Muscle layer of colon (tissue), 2 donors: Measurements from ENCODE around the gene TPPP3.

Source experiments
- H3K27ac ChIP-seq: one replicate; pipeline ENCODE4 v1.7.0; 2013; ENCODE audit warnings: low read depth, mild to moderate bottlenecking, low read length, moderate library complexity
- H3K27me3 ChIP-seq, 2 donors: one replicate each; pipeline ENCODE4 v1.7.0; 2013; ENCODE audit warnings: low read length in 2 of 2, mild to moderate bottlenecking in 2 of 2; ENCODE audit not compliant: insufficient read depth in 2 of 2, control insufficient read depth in 1 of 2
- H3K36me3 ChIP-seq: one replicate; pipeline ENCODE4 v1.7.0; 2013; ENCODE audit warnings: mild to moderate bottlenecking, low read length; ENCODE audit not compliant: insufficient read depth
- H3K4me1 ChIP-seq: one replicate; pipeline ENCODE4 v1.7.0; 2013; ENCODE audit warnings: mild to moderate bottlenecking, low read length; ENCODE audit not compliant: insufficient read depth
- H3K4me3 ChIP-seq, 2 donors: one replicate each; pipeline ENCODE4 v1.7.0; 2013; ENCODE audit warnings: low read length in 2 of 2, low read depth in 1 of 2, mild to moderate bottlenecking in 1 of 2, moderate library complexity in 1 of 2
- H3K9ac ChIP-seq: one replicate; pipeline ENCODE4 v1.7.0; 2013; ENCODE audit warnings: low read length
- H3K9me3 ChIP-seq: one replicate; pipeline ENCODE4 v1.7.0; 2013; ENCODE audit warnings: mild to moderate bottlenecking, low read length
- donor health status: abdominal sarcoma.
- donor health status: Adenocarcinoma of cecum.

Gene TPPP3

GRCh38 chr16:67399749-67400704, 6.7 kb upstream of the TPPP3 start:
- Histone ChIP-seq H3K9ac (no peak overlapping the region), H3K4me1 (peaks cover 31% of the 10 kb centered on the region), H3K9me3 (no peaks in the 10 kb centered on the region), H3K27me3 (no peaks in the 10 kb centered on the region), H3K27ac (no peak overlapping the region), H3K36me3 (peaks cover 7% of the 10 kb centered on the region), H3K4me3 (no peak overlapping the region)

GRCh38 chr16:67399218-67399733, 6.0 kb upstream of the TPPP3 start:
- no peak overlapping the region for H3K27ac ChIP-seq
- H3K36me3 ChIP-seq, result no peaks in the 10 kb centered on the region
- H3K27me3 ChIP-seq, result no peaks in the 10 kb centered on the region
- no peak overlapping the region for H3K9ac ChIP-seq
- H3K4me1 ChIP-seq, result peaks cover 31% of the 10 kb centered on the region
- no peaks in the 10 kb centered on the region for H3K9me3 ChIP-seq
- H3K4me3 ChIP-seq, result peak overlapping the region in 1 of 2 donors; percentile 14

- Histone ChIP-seq H3K4me3 (no peak overlapping the region), H3K4me1 (peaks cover 33% of the 10 kb centered on the region), H3K9ac (no peak overlapping the region), H3K27me3 (peaks cover 0 to 2% of the 10 kb centered on the region in 2 donors), H3K9me3 (no peaks in the 10 kb centered on the region), H3K36me3 (no peaks in the 10 kb centered on the region), H3K27ac (no peak overlapping the region)
These were observed 5.4 kb upstream of the TPPP3 start for GRCh38 chr16:67398546-67399217.

GRCh38 chr16:67397812-67398545, 4.7 kb upstream of the TPPP3 start:
- Histone ChIP-seq H3K27ac (no peak overlapping the region), H3K4me1 (peaks cover 40% of the 10 kb centered on the region), H3K9ac (no peak overlapping the region)

GRCh38 chr16:67397036-67397801, 3.9 kb upstream of the TPPP3 start:
- Histone ChIP-seq H3K27ac (peak overlapping the region; percentile 27), H3K4me3 (peak overlapping the region in 1 of 2 donors; percentile 23), H3K36me3 (no peaks in the 10 kb centered on the region), H3K27me3 (peaks cover 0 to 11% of the 10 kb centered on the region in 2 donors), H3K4me1 (peaks cover 47% of the 10 kb centered on the region), H3K9me3 (no peaks in the 10 kb centered on the region), H3K9ac (no peak overlapping the region)

More at GRCh38 chr16:67397812-67398545, 4.7 kb upstream of the TPPP3 start:
- no peaks in the 10 kb centered on the region for H3K9me3 ChIP-seq
- peaks cover 0 to 7% of the 10 kb centered on the region in 2 donors for H3K27me3 ChIP-seq
- H3K4me3 ChIP-seq, result no peak overlapping the region
- no peaks in the 10 kb centered on the region for H3K36me3 ChIP-seq

GRCh38 chr16:67396159-67397035, 3.1 kb upstream of the TPPP3 start:
- Histone ChIP-seq H3K27ac (peak overlapping the region; percentile 27), H3K9me3 (no peaks in the 10 kb centered on the region), H3K27me3 (peaks cover 0 to 11% of the 10 kb centered on the region in 2 donors), H3K4me3 (peak overlapping the region in 1 of 2 donors; percentile 23), H3K9ac (no peak overlapping the region), H3K4me1 (peaks cover 56% of the 10 kb centered on the region), H3K36me3 (no peaks in the 10 kb centered on the region)

- Histone ChIP-seq H3K9ac (no peak overlapping the region), H3K27ac (no peak overlapping the region), H3K36me3 (no peaks in the 10 kb centered on the region), H3K27me3 (peaks cover 0 to 11% of the 10 kb centered on the region in 2 donors), H3K4me3 (no peak overlapping the region), H3K4me1 (peaks cover 63% of the 10 kb centered on the region), H3K9me3 (no peaks in the 10 kb centered on the region)
These were observed 2.3 kb upstream of the TPPP3 start for GRCh38 chr16:67395458-67396158.

GRCh38 chr16:67395105-67395457, 1.8 kb upstream of the TPPP3 start:
- Histone ChIP-seq H3K4me1 (peaks cover 64% of the 10 kb centered on the region), H3K9me3 (no peaks in the 10 kb centered on the region), H3K9ac (no peak overlapping the region), H3K27ac (no peak overlapping the region), H3K36me3 (no peaks in the 10 kb centered on the region), H3K27me3 (peaks cover 0 to 11% of the 10 kb centered on the region in 2 donors), H3K4me3 (no peak overlapping the region)

GRCh38 chr16:67394155-67395104, 1.1 kb upstream of the TPPP3 start:
- Histone ChIP-seq H3K9me3 (no peaks in the 10 kb centered on the region), H3K36me3 (no peaks in the 10 kb centered on the region), H3K4me3 (peak overlapping the region in 1 of 2 donors; percentile 56), H3K4me1 (peaks cover 68% of the 10 kb centered on the region), H3K27ac (peak overlapping the region; percentile 52), H3K9ac (no peak overlapping the region), H3K27me3 (peaks cover 0 to 11% of the 10 kb centered on the region in 2 donors)
